ENCODE measurements around the gene CSRP3. TPM values are rescaled to one million over a fixed set of nuclear protein-coding genes. Genes with fewer than 3 reads are reported as not detected.

The CSRP3 gene
- total RNA-seq, 4 donors from 2014 or later: 0.19 TPM; not detected in 3

GRCh38 chr11:19237381-19237780 lies 35.6 kb upstream of the CSRP3 start:
- H3K27me3 ChIP-seq: peaks cover 57% of the 10 kb centered on the region
- H3K27ac ChIP-seq: no peak overlapping the region
- no peaks in the 10 kb centered on the region for H3K36me3 ChIP-seq
- peaks cover 0 to 24% (median 15%) of the 10 kb centered on the region in 3 donors for H3K4me1 ChIP-seq
- TF ChIP-seq EP300 (IDR thresholded peaks at IDR 0.05) (no peak), POLR2AphosphoS5 (IDR thresholded peaks at IDR 0.05) (no peak), POLR2A (IDR thresholded peaks at IDR 0.05) (no peak)
- TF ChIP-seq, protein P1, sequence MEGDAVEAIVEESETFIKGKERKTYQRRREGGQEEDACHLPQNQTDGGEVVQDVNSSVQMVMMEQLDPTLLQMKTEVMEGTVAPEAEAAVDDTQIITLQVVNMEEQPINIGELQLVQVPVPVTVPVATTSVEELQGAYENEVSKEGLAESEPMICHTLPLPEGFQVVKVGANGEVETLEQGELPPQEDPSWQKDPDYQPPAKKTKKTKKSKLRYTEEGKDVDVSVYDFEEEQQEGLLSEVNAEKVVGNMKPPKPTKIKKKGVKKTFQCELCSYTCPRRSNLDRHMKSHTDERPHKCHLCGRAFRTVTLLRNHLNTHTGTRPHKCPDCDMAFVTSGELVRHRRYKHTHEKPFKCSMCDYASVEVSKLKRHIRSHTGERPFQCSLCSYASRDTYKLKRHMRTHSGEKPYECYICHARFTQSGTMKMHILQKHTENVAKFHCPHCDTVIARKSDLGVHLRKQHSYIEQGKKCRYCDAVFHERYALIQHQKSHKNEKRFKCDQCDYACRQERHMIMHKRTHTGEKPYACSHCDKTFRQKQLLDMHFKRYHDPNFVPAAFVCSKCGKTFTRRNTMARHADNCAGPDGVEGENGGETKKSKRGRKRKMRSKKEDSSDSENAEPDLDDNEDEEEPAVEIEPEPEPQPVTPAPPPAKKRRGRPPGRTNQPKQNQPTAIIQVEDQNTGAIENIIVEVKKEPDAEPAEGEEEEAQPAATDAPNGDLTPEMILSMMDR (IDR thresholded peaks at IDR 0.05): no peak
- no peak overlapping the region for H3K4me3 ChIP-seq
- 81 to 91% methylated on average over 7 to 8 of the region's 8 CpGs for WGBS, 2 donors (ENCODE audit: low coverage in 1 of 2)
- no peak for ATAC-seq
- no peaks in the 10 kb centered on the region for H3K9me3 ChIP-seq

DNA sequence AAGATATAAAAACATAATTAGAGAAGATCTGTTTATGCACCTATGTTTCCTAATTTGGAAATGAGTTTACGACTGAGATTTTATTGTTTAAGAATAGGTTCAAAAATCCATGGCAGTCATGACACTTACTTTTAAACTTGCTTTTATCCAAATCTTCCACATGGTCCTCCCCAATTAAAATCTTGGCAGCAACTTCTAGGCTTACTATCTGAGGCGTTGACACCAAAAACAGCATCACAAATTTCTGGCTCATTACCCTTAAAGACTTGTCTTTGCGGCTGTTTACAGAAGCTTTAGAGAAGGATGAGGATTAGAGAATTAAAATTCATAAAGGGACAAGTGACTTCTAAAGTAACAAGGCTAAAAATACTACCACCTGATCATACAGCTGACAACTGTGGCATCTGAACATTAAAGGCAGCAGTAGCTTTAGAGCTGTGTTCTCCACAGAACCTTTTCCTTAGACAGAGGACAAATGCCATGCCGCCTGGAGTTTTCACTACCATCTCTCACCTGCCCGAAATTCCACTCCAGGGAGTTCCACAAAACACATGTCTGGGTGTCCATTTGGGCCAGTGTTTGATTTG lies 32.5 kb upstream of the CSRP3 start:
- ATAC-seq: no peak
- H3K4me3 ChIP-seq: no peak overlapping the region
- WGBS, 2 donors (ENCODE audit: low coverage in 1 of 2): 94 to 100% methylated on average over 2 to 5 of the region's 5 CpGs

GRCh38 chr11:19232910-19233503 lies 31.2 kb upstream of the CSRP3 start:
- TF ChIP-seq POLR2A (IDR thresholded peaks at IDR 0.05): no peak
- TF ChIP-seq, protein P1 (IDR thresholded peaks at IDR 0.05): no peak
- TF ChIP-seq POLR2AphosphoS5 (IDR thresholded peaks at IDR 0.05): no peak
- TF ChIP-seq EP300 (IDR thresholded peaks at IDR 0.05): no peak
- Histone ChIP-seq H3K4me1 (no peaks in the 10 kb centered on the region), H3K27me3 (peaks cover 13% of the 10 kb centered on the region), H3K4me3 (no peak overlapping the region), H3K27ac (no peak overlapping the region), H3K36me3 (no peaks in the 10 kb centered on the region), H3K9me3 (no peaks in the 10 kb centered on the region)
- no peak for ATAC-seq
- 60 to 71% methylated on average over 5 of the region's 6 CpGs for WGBS, 2 donors (ENCODE audit: low coverage in 1 of 2)

More for the DNA sequence above, 32.5 kb upstream of the CSRP3 start:
- TF ChIP-seq POLR2A (IDR thresholded peaks at IDR 0.05) (no peak), POLR2AphosphoS5 (IDR thresholded peaks at IDR 0.05) (no peak), EP300 (IDR thresholded peaks at IDR 0.05) (no peak)
- TF ChIP-seq, protein P1 (IDR thresholded peaks at IDR 0.05): no peak
- Histone ChIP-seq H3K4me1 (no peaks in the 10 kb centered on the region), H3K27ac (no peak overlapping the region), H3K27me3 (peaks cover 26% of the 10 kb centered on the region), H3K9me3 (no peaks in the 10 kb centered on the region), H3K36me3 (no peaks in the 10 kb centered on the region)

DNA sequence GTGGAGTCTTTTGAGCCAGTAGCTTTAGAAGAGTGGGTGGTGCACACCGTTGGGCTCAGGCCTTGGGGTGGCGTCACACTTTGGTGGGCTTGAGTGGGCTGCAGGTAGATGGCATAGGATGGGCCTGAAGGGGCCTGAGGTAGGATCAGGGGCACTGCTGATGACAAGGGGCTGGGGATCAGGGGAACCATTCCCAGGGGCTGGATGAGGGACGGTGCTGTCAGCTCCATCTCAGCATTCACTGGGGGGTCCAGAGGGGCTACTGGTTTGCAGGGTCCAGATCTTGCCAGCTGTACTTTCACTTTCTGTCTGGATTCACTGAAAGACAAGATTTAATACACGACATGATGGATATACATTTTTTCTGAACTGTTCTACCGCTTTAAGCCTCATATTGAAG lies 27.9 kb upstream of the CSRP3 start:
- TF ChIP-seq POLR2A (IDR thresholded peaks at IDR 0.05) (no peak), EP300 (IDR thresholded peaks at IDR 0.05) (no peak), POLR2AphosphoS5 (IDR thresholded peaks at IDR 0.05) (no peak)
- TF ChIP-seq, protein P1 (IDR thresholded peaks at IDR 0.05): no peak
- Histone ChIP-seq H3K9me3 (no peaks in the 10 kb centered on the region), H3K27me3 (peaks cover 13% of the 10 kb centered on the region), H3K4me3 (no peak overlapping the region), H3K4me1 (no peaks in the 10 kb centered on the region), H3K27ac (no peak overlapping the region), H3K36me3 (no peaks in the 10 kb centered on the region)
- WGBS, 2 donors (ENCODE audit: low coverage in 1 of 2): 60 to 62% methylated on average over 2 to 4 of the region's 5 CpGs
- no peak for ATAC-seq

- ATAC-seq: no peak
- Histone ChIP-seq H3K4me1 (no peaks in the 10 kb centered on the region), H3K9me3 (no peaks in the 10 kb centered on the region), H3K4me3 (no peak overlapping the region), H3K27me3 (peaks cover 13% of the 10 kb centered on the region), H3K27ac (no peak overlapping the region), H3K36me3 (no peaks in the 10 kb centered on the region)
- TF ChIP-seq EP300 (IDR thresholded peaks at IDR 0.05): no peak
- TF ChIP-seq, protein P1 (IDR thresholded peaks at IDR 0.05): no peak
- TF ChIP-seq POLR2A (IDR thresholded peaks at IDR 0.05): no peak
- TF ChIP-seq POLR2AphosphoS5 (IDR thresholded peaks at IDR 0.05): no peak
- WGBS, 2 donors (ENCODE audit: low coverage in 1 of 2): 78 to 81% methylated on average over 3 of the region's 3 CpGs
Measured at GRCh38 chr11:19228968-19229367, 27.2 kb upstream of the CSRP3 start.
